PC-3 (cell line): ENCODE measurements around the gene SPRED1.

Source experiments
- EZH2 ChIP-seq: fragments of 300-600 bp; sonication (generic); IDR thresholded peaks from one replicate; pipeline ENCODE4 v1.6.1; 2017; ENCODE audit warnings: antibody characterized with exemption, mild to moderate bottlenecking, low read length; ENCODE audit not compliant: unreplicated experiment
- EZH2phosphoT487 ChIP-seq: fragments of 300-600 bp; sonication (generic); IDR thresholded peaks from 2 replicates; pipeline ENCODE4 v1.6.1; 2018; ENCODE audit warnings: mild to moderate bottlenecking, antibody characterized with exemption, low read length, borderline replicate concordance
- TF ChIP-seq, protein P1 (sequence below): fragments of 300-600 bp; sonication (generic); conservative IDR thresholded peaks from 2 replicates; pipeline ENCODE4 v1.5.1; 2017; ENCODE audit warnings: antibody characterized with exemption, low read depth, mild to moderate bottlenecking, low read length

DNA sequence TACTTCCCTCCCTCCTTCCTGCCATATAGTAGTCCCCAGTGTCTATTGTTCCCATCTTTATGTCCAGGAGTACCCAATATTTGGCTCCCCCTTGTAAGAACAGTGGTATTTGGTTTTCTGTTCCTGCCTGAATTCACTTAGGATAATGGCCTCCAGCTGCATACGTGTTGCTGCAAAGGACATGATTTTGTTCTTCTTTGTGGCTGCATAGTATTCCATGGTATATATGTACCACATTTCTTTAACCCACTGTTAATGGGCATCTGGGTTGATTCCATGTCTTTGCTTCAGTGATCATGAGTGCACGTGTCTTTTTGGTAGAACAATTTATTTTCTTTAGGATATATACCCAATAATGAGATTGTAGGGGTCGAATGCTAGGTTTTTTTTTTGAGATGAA is 19.3 kb downstream of the SPRED1 start:
- TF ChIP-seq, protein P1, sequence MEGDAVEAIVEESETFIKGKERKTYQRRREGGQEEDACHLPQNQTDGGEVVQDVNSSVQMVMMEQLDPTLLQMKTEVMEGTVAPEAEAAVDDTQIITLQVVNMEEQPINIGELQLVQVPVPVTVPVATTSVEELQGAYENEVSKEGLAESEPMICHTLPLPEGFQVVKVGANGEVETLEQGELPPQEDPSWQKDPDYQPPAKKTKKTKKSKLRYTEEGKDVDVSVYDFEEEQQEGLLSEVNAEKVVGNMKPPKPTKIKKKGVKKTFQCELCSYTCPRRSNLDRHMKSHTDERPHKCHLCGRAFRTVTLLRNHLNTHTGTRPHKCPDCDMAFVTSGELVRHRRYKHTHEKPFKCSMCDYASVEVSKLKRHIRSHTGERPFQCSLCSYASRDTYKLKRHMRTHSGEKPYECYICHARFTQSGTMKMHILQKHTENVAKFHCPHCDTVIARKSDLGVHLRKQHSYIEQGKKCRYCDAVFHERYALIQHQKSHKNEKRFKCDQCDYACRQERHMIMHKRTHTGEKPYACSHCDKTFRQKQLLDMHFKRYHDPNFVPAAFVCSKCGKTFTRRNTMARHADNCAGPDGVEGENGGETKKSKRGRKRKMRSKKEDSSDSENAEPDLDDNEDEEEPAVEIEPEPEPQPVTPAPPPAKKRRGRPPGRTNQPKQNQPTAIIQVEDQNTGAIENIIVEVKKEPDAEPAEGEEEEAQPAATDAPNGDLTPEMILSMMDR = no peak
- TF ChIP-seq EZH2 = no peak
- no peak for TF ChIP-seq EZH2phosphoT487
